Right lung (tissue), 5 donors: Measurements from ENCODE around the gene SPRR2E. TPM values are rescaled to one million over a fixed set of nuclear protein-coding genes. Genes with fewer than 3 reads are reported as not detected.
"Not testable (repeated sequence)": the region's sequence is repeated elsewhere in the genome, so short reads cannot be mapped to it uniquely, and the experiment has no call there.

Source experiments
- DNase-seq, 2 donors: peaks; one replicate each; pipeline ENCODE4 v3.0.0-alpha.2; 2013
- polyA plus RNA-seq, 5 donors: library from polyadenylated mRNA; unstranded; fragments of 120-200 nt; gene quantifications; one replicate each; pipeline versions ENCODE4 v1.2.1 to v1.2.3, GENCODE V29; 2013; ENCODE audit warnings: inconsistent platforms in 1 of 5, low replicate concordance in 1 of 5; ENCODE audit not compliant: insufficient read length in 5 of 5, insufficient read depth in 1 of 5

The SPRR2E gene
- polyA plus RNA-seq, 5 donors = not detected

DNA sequence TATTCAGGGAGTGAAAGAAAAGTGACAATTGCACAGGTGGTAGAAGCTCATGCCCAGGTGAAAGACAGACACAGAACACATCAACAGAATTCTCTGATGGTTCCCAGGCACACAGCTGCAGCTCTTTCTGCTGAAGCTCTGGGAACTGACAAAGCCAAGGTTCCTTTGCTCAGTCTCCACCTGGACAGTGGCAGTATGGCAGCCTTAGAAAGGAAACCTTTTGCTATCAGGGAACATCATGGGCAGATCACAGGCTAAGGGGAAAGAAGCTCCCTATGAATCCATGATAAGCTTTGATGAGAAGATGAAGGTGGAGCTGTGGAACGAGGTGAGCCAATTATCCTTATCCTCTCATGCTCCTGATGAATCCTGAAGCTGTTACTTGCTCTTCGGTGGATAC lies 24.1 kb downstream of the SPRR2E start:
- DNase-seq = no peak

DNA sequence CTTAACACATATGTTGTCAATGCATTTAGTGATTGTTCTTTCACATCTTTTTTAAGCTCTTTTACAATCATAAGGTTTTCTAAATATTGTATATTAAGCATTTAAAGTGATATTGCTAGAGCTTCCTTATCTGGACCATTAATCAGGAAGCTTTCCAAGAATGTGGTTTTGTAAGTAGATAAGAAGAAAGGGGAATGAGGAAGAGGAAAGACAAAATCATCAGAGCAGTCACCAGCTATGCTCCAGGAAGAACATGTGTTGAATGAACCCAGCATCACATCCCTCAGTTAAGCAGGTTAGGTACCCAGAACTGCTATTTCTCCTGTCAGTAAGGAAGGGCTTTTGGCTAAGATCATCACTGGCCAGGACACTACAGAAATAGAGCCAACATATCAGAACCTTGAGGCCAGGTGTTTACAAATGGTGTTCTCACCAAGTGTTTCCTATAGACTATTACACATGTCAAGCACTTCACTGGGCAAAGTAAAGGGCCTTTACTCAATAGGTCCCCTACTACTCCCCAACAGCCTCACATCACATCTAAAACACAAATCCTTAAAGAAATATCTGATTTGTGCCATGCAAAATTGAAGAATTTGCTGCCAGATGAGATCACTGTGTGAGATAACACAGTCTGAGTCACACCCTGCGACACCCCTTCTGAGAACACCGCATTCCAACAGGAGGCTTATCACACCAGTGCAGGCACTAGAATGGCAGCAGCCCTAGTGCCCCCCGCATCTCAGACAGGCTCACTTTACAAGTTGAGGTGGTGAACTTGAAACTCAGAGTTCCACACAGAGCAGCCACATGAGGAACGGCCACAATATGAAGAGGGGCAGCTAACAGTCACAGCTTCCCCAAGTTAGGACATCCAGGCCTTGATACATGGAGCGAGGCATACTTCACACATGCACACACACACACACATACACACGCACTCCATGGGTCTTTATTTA lies 35.2 kb downstream of the SPRR2E start:
- no peak for DNase-seq

DNA sequence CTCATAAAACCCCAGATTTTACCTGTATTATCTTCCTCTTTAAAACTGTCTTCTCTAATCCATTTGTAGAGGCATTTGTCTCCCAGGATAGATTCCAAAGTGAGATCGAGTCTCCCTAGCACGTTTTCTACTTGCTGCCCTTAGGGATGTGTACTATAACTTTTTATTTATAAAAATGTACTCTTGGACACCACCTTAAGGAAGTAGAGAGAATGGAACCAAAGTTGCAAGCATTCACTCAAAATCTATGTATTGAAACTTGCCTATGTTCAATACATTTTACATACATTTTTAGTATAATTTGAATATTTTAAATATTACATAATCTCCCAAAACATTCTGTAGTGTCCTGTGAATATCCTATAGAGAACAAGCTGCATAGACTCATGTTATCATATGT lies 36.2 kb downstream of the SPRR2E start:
- no peak for DNase-seq

- DNase-seq = no peak
Measured at GRCh38 chr1:153057375-153057774, 37.0 kb downstream of the SPRR2E start, which contains the start of gene SPRR2A. SPRR2A (minus strand) TSS chr1:153057512; CDS start chr1:153056735, 777 bp downstream.

- DNase-seq = not testable (repeated sequence)
Measured at GRCh38 chr1:153056111-153056510, 38.2 kb downstream of the SPRR2E start.

- DNase-seq = no peak
Measured at GRCh38 chr1:153049211-153049610, 45.1 kb downstream of the SPRR2E start.

Other genes with a start within 250 kb of the SPRR2E start
- not detected for gene LCE7A, start 234.5 kb downstream of the SPRR2E start, polyA plus RNA-seq
- not detected for gene SMCP, start 216.2 kb downstream of the SPRR2E start, polyA plus RNA-seq
- gene IVL, start 186.0 kb downstream of the SPRR2E start, polyA plus RNA-seq = not detected
- gene SPRR5, start 147.3 kb downstream of the SPRR2E start, polyA plus RNA-seq = not detected
- not detected for gene SPRR4, start 123.9 kb downstream of the SPRR2E start, polyA plus RNA-seq
- gene SPRR1A, start 110.4 kb downstream of the SPRR2E start, polyA plus RNA-seq = not detected
- gene SPRR3, start 92.8 kb downstream of the SPRR2E start, polyA plus RNA-seq = under 1 TPM in 3 of 5 donors, not detected in 2; 0.21 to 0.42 (median 0.27) TPM
- not detected for gene SPRR1B, start 63.3 kb downstream of the SPRR2E start, polyA plus RNA-seq
- gene SPRR2D, start 53.4 kb downstream of the SPRR2E start, polyA plus RNA-seq = not detected
- not detected for gene SPRR2A, start 37.0 kb downstream of the SPRR2E start, polyA plus RNA-seq
- not detected for gene SPRR2B, start 22.9 kb downstream of the SPRR2E start, polyA plus RNA-seq
- under 1 TPM in 3 of 5 donors, not detected in 2; 0.43 to 0.70 (median 0.64) TPM for gene SPRR2F, start 19.0 kb upstream of the SPRR2E start, polyA plus RNA-seq
- gene SPRR2G, start 56.4 kb upstream of the SPRR2E start, polyA plus RNA-seq = not detected
- gene LELP1, start 108.9 kb upstream of the SPRR2E start, polyA plus RNA-seq = not detected
- gene PRR9, start 123.1 kb upstream of the SPRR2E start, polyA plus RNA-seq = not detected
- not detected for gene LORICRIN, start 165.2 kb upstream of the SPRR2E start, polyA plus RNA-seq
- not detected for gene PGLYRP3, start 218.4 kb upstream of the SPRR2E start, polyA plus RNA-seq